ENCODE results near the gene KDM4C.

Gene KDM4C

DNA sequence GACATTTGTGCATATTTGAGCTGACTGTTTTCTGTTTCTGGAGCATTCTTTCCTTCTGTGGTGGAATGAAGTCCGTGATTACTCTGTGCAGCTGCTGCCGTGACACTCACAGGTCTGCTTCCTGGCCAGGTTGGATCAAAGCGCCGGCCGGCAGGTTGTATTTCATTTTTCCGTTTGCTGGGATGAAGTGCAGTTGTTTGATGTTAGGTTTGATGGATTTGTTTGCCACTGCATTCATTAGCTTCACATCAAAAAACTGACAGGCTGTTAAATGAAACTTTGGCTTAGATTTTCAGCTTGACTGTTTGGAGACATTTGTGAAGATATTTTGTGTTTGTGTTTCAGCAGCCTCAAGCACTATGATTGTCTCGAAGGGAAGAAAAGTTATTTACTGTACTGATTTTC is 140.1 kb downstream of the KDM4C start:
- no peaks in the 10 kb centered on the region for H3K27me3 ChIP-seq
- peaks cover 4% of the 10 kb centered on the region for H3K36me3 ChIP-seq
- no peak overlapping the region for H3K4me3 ChIP-seq (ENCODE audit: low read depth in 1 of 2, low read length in 1 of 2)
- H3K9me3 ChIP-seq: no peaks in the 10 kb centered on the region
- H3K4me1 ChIP-seq (ENCODE audit: control insufficient read depth in 1 of 2, insufficient read depth in 1 of 2, low read depth in 1 of 2, low read length in 1 of 2): no peaks in the 10 kb centered on the region
- no peak overlapping the region for H3K27ac ChIP-seq
- TF ChIP-seq, protein P1, sequence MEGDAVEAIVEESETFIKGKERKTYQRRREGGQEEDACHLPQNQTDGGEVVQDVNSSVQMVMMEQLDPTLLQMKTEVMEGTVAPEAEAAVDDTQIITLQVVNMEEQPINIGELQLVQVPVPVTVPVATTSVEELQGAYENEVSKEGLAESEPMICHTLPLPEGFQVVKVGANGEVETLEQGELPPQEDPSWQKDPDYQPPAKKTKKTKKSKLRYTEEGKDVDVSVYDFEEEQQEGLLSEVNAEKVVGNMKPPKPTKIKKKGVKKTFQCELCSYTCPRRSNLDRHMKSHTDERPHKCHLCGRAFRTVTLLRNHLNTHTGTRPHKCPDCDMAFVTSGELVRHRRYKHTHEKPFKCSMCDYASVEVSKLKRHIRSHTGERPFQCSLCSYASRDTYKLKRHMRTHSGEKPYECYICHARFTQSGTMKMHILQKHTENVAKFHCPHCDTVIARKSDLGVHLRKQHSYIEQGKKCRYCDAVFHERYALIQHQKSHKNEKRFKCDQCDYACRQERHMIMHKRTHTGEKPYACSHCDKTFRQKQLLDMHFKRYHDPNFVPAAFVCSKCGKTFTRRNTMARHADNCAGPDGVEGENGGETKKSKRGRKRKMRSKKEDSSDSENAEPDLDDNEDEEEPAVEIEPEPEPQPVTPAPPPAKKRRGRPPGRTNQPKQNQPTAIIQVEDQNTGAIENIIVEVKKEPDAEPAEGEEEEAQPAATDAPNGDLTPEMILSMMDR (IDR thresholded peaks at IDR 0.05): no peak

DNA sequence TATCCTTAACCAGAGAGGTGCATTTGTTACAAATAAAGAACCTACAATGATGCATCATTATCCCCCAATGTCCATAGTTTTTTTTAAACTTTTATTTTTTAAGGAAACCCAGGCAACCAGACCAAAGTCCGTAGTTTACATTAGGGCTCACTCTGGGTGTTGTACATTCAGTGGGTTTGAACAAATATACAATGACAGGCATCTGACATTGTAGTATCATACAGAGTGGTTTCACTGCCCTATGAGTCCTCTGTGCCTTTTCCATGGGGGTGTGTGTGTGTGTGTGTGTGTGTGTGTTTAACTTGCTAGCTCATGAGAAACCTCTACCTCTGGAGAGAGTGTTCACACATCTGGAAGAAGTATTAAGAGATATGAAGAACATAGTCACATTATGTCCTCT is 141.5 kb downstream of the KDM4C start:
- Histone ChIP-seq H3K4me3 (ENCODE audit: low read depth in 1 of 2, low read length in 1 of 2) (no peak overlapping the region), H3K27ac (no peak overlapping the region), H3K27me3 (no peaks in the 10 kb centered on the region), H3K9me3 (no peaks in the 10 kb centered on the region), H3K4me1 (ENCODE audit: control insufficient read depth in 1 of 2, insufficient read depth in 1 of 2, low read depth in 1 of 2, low read length in 1 of 2) (no peaks in the 10 kb centered on the region), H3K36me3 (peaks cover 4% of the 10 kb centered on the region)
- TF ChIP-seq, protein P1 (IDR thresholded peaks at IDR 0.05): no peak

DNA sequence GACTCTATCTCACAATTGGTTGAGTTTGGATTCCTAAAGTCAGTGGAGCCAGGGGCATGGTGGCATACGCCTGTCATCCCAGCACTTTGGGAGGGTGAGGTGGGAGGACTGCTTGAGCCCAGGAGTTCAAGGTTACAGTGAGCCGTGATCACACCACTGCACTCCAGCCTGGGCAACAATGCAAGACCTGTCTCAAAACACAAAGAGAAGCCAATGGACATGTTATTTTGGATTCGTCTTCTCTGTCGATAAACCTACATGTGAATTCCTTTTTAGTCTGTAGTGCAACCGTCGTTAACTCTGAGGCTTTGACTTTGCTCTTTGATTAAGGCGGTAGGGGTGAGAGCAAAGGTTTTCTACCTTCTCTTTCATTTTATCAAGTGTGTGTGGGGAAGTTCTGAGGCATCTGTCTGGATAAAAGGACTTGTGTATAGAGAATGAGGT is 142.7 kb downstream of the KDM4C start:
- no peak overlapping the region for H3K27ac ChIP-seq
- no peaks in the 10 kb centered on the region for H3K4me1 ChIP-seq (ENCODE audit: control insufficient read depth in 1 of 2, insufficient read depth in 1 of 2, low read depth in 1 of 2, low read length in 1 of 2)
- no peak overlapping the region for H3K4me3 ChIP-seq (ENCODE audit: low read depth in 1 of 2, low read length in 1 of 2)
- H3K9me3 ChIP-seq: no peaks in the 10 kb centered on the region
- H3K36me3 ChIP-seq: no peaks in the 10 kb centered on the region
- TF ChIP-seq, protein P1 (IDR thresholded peaks at IDR 0.05): no peak
- no peaks in the 10 kb centered on the region for H3K27me3 ChIP-seq

DNA sequence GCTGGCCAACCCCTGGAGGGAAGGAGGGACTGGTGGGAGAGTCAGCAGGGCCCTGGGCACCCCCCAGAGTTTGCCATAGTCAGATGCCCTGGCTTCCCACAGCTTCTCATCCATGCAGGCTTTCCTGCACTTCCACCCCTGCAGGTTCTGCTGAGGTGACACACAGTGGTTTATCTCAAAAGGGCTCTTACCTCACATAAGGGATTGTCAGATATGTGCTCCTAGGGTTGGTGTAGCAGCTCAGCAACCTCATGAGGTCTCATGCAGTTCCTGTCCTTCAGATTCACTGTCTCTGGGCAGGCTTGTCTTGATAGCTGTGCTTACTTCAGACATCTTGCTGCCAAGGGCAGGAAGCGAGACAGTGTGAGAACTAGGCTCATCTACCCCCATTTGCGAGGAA is 143.4 kb downstream of the KDM4C start:
- Histone ChIP-seq H3K27me3 (no peaks in the 10 kb centered on the region), H3K9me3 (no peaks in the 10 kb centered on the region)
- TF ChIP-seq, protein P1 (IDR thresholded peaks at IDR 0.05): no peak

DNA sequence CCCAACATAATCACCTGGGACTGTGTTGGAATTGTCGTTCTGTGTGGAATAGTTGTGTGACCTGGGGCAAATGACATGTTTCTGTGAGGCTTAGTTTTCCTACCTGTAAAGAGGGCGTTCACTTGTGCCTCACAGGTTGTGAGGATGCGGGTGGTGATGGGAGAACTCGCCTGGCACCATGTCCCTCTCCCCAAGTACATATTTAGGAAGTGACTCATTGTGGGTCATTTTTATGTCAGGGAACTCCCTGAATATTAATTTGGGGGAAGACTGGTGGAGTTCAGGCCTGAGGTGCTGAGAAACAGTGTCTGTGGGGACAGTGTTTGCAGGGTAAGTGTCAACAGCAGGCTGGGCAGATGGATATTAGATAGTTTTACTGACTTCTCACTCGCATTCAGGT is 144.7 kb downstream of the KDM4C start:
- H3K27ac ChIP-seq: no peak overlapping the region
- H3K36me3 ChIP-seq: no peaks in the 10 kb centered on the region
- H3K27me3 ChIP-seq: no peaks in the 10 kb centered on the region
- no peaks in the 10 kb centered on the region for H3K9me3 ChIP-seq
- H3K4me3 ChIP-seq (ENCODE audit: low read depth in 1 of 2, low read length in 1 of 2): no peak overlapping the region
- TF ChIP-seq, protein P1 (IDR thresholded peaks at IDR 0.05): no peak
- no peaks in the 10 kb centered on the region for H3K4me1 ChIP-seq (ENCODE audit: control insufficient read depth in 1 of 2, insufficient read depth in 1 of 2, low read depth in 1 of 2, low read length in 1 of 2)

More for the DNA sequence above, 143.4 kb downstream of the KDM4C start:
- Histone ChIP-seq H3K4me1 (ENCODE audit: control insufficient read depth in 1 of 2, insufficient read depth in 1 of 2, low read depth in 1 of 2, low read length in 1 of 2) (no peaks in the 10 kb centered on the region), H3K27ac (no peak overlapping the region), H3K36me3 (no peaks in the 10 kb centered on the region), H3K4me3 (ENCODE audit: low read depth in 1 of 2, low read length in 1 of 2) (no peak overlapping the region)

DNA sequence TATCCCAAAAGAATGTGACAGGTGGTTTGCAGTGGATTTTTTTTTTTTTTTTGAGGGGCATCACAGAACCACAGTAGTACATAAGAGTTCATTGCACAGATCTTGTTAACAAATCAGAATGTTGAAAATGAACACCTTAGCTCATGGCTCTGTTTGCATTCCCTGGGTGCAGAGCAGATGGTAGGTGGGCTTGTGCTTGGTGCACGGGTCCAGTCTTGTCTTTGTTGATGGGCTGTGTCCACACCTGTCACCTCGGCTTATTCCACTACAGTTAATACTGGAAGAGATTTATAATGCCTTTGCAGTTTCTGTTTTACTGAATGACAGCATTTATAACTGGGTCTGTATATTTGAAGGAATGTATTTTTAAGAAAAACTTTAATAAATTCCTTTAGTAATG is 146.6 kb downstream of the KDM4C start:
- no peaks in the 10 kb centered on the region for H3K36me3 ChIP-seq
- no peaks in the 10 kb centered on the region for H3K4me1 ChIP-seq (ENCODE audit: control insufficient read depth in 1 of 2, insufficient read depth in 1 of 2, low read depth in 1 of 2, low read length in 1 of 2)
- no peaks in the 10 kb centered on the region for H3K27me3 ChIP-seq
- H3K4me3 ChIP-seq (ENCODE audit: low read depth in 1 of 2, low read length in 1 of 2): no peak overlapping the region
- no peak overlapping the region for H3K27ac ChIP-seq
- no peaks in the 10 kb centered on the region for H3K9me3 ChIP-seq
- TF ChIP-seq, protein P1 (IDR thresholded peaks at IDR 0.05): no peak
